KBM-7 (cell line): ENCODE results near the gene PTPRM.

Experiments used
- DNase-seq: peaks from one replicate; pipeline ENCODE4 v3.0.0-alpha.2; 2015
- in situ Hi-C: fragments of 300-500 bp; cut with MboI; formaldehyde crosslinking; loops from 2 replicates; pipeline ENCODE4 v1.14.3; 2020; ENCODE audit warnings: low sequenced_read_pairs, low pct_unique_long_range_greater_than_20kb, mixed read lengths

PTPRM gene

DNA sequence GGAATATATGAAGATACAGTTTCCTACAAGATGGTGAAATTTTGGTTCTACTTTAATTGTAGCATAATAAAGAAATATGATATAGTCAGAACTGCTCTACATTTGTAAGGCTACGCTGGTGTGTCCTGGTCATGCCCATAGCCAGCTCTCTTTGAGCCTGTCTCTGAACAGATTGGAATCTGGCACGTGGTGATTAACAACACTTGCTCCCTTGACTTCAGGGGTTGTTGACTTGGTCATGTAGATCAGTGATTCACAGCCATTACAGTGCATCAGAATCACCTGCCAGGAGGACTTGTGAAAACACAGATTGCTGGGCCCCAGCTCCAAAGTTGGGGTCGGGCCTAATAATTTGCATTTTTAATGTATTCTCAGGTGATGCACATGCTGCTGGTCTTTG is 80.4 kb downstream of the PTPRM start:
- in situ Hi-C loops: no loop called here
- DNase-seq: no peak

DNA sequence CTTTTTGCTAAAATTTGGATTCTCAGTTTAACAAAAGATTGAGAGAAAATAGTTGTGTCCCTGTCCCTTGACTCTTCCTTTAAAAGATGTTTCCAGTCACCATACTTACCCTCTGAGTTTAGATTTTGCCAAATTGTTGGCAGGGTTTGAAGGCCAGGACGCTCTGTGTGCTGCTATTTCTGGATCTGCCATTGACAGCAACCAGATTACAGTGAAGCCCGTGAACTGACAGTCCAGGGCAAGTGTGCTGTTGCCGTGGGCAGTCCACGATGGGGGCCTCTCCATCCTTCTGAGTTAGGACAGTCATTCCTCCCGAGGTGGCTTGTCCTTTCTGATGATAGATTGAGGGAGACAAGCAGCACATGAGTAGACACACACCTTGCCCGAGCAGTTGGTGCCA is 89.9 kb downstream of the PTPRM start:
- DNase-seq: no peak
- in situ Hi-C loops: no loop called here

DNA sequence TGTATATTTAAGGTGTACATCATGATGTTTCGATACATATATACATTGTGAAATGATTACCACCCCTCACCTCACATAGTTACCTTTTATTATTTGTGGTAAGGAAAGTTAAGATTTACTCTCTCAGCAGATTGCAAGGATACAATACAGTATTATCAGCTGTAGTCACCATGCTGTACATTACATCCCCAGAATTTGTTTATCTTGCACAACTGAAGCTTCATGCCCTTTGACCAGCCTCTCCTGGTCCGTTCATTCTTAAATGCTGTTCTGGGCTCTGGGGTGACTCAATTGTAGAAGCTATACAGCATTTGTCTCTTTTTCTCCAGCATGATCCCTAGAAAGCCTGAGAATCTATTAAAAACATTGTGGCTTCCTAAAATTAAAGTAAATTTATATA is 90.8 kb downstream of the PTPRM start:
- no peak for DNase-seq
- in situ Hi-C loops: no loop called here

DNA sequence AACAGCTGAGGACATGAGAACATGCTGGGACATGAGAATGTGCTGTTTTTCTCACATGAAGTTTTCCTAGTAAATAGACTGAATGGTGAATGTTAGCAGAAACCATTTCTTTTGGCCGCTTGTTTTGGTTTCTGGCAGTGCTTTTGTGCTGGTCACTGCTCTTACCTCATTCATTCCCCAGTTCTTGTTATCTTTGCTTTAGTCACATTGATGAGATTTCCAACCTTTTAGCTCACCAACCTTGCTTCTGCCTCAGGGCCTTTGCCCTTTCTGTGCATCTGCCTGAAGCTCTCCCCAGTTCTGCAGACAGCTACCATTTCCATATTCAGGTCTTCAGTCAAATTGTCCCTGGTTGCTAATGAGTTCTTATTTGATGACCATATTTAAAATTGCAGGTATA is 91.6 kb downstream of the PTPRM start:
- in situ Hi-C loops: no loop called here
- no peak for DNase-seq

DNA sequence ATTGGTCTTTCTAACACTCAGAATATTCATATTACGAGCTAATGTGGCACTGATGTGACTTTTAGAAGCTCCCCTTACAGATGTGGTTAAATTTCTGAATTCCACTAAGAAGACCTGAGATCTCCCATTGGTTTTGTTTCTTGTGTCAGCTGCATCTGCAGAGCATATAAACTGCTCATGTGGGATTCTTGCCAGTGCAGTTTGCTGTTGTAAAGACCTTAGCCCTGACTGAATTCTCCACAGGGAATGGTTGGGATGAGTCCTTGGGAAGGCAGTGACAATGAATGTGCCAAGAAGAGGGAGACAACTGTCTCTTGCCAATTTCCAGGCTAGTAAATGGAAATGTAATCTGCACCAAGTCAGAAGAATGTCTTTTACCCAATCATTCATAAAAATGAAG is 94.1 kb downstream of the PTPRM start:
- no peak for DNase-seq
- in situ Hi-C loops: no loop called here

DNA sequence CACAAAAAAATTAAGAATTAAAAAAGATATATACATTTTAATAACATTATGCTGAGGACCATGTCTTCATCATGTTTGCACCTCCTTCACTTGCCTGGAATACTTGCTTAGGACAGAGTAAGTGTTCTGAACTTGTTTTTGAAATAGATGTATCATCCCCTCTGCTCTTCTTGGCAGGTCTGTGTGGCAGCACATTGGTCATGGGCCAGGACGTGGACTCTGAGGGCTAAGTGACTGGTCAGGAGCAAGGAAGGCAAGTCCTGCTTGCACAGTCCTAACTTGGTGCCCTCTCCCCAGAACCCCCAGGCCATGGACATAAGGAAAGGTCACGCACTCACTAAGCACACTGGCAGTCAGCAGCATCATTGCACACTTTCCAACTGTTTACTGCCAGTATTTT is 95.8 kb downstream of the PTPRM start:
- in situ Hi-C loops: no loop called here

DNA sequence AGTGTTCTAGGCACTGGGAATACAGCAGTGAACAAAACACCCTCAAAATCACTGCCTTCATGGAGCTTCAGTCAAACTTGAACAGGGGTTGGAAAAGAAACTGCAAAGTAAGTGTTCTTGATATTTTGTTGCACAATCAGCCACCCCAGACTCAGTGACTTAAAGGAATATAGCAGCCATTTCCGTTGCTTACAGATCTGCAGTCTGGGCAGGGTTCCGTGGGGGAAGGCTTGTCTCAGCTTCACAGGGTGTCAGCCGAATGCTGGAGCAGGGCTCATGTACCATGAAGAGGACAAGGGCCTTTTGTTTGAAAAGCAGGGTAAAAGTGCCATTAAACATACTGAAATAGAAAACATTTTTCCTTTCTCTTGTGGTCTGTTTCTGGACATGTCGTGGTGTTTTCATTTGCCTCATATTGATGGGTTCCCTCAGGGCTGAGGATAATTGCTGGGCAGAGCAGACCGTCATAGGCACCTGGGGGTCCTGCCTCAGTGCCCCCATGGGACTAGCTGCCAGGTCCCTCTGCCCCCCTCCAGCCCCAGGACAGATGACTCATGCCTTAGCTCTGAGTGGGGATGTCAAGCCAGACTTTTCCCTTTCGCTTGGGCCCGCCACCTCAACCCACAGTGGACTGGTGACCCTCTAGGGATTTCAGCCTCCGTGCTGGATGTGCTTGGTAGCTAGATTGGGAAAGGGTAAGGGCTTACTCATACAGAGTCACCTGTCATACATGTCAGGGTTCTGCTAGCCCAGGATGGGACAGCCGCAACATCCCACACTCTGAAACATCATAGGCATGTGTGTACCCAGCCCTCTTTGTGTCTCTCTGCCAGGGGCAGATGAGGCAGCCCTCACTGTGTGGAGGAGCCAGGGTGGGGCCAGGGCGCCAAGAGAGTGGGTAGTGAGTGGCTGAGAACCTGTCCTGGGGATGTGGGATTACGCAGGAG is 96.5 kb downstream of the PTPRM start:
- no peak for DNase-seq
- in situ Hi-C loops: no loop called here

More for the DNA sequence above, 95.8 kb downstream of the PTPRM start:
- DNase-seq: no peak

DNA sequence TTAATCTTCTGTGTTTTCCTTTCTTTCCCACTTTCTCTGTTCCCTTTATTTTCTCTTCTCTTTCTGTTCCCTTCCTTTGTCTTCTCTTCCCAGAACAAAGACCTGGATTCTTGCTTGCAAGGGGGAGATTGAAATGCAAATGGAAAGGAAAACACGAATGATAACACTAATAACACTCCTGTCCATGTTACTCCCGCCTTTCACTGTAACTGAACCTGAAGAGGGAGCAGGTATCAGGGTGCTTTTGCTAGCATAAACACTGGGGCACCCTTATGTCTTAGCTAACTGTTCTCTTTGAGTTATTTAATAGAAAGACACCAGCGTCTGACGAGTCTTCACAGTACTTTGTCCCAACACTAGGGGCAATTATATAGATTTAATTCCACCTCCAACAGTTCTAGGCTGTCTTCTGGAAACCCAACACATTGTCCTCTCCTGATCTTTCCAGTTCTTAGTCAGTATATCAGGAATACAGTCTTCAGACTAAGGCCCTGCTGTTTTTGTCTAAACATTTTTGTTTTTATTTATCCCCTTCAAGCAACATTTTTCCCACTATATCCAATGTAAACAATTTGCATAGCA is 99.2 kb downstream of the PTPRM start:
- in situ Hi-C loops: no loop called here
- DNase-seq: no peak

DNA sequence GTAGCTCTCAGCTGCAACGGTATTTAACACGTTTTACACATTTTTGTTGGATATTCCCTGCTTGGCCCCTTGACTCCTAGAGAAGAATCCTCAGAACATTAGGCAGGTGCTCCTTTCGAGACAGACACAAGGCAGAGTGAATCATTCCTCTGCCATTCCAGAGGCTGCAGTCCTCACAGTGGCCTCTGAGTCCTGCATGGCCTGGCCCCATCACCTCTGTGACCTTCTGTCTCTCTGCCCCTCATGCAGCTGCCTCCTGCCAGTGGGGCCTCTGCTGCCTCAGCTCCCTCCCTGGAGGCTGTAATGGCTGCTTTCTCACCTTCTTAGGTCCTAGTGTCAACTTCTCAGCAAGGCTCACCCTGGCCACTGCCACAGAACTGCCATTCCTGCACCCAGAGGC is 101.3 kb downstream of the PTPRM start:
- DNase-seq: no peak

DNA sequence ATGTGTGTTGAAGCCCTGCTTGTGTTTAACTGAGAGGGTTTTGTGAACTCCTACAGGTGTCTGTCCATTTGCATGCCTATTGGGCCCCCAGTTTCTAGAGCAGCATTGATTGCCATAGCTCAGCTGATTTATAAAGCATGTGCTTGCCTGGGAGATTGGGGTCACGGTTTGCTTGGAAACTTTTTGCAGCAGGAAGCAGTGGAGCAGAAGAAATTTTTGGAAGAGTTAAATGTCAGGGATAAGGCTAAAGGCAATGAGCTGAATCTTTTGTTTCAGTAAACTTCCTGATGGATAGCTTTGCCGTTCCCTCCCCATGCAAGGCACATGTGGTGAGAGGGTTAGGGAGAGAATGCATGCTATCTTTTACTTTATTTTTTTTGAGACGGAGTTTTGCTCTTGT is 102.2 kb downstream of the PTPRM start:
- DNase-seq: no peak

More for the DNA sequence above, 101.3 kb downstream of the PTPRM start:
- in situ Hi-C loops: no loop called here

DNA sequence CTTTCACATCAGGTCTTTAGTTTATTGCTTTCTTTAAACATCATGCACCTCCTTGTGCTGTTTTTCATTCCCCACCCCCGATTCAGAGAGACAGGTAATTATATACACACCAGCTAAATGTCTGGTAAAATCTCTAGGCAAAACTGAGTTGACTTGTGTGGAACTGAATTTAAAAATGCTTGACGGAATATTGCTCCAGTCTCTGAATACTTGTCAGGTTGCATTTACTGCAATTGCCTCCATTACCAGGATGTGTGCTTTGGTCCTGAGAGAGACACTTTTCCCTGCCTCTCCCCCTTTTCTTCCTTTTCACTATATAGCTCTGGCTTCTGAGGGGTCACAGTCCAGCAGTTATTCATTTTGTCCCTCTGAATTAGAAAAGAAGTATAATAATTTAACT is 104.0 kb downstream of the PTPRM start:
- in situ Hi-C loops: no loop called here
- no peak for DNase-seq

More for the DNA sequence above, 102.2 kb downstream of the PTPRM start:
- in situ Hi-C loops: no loop called here

DNA sequence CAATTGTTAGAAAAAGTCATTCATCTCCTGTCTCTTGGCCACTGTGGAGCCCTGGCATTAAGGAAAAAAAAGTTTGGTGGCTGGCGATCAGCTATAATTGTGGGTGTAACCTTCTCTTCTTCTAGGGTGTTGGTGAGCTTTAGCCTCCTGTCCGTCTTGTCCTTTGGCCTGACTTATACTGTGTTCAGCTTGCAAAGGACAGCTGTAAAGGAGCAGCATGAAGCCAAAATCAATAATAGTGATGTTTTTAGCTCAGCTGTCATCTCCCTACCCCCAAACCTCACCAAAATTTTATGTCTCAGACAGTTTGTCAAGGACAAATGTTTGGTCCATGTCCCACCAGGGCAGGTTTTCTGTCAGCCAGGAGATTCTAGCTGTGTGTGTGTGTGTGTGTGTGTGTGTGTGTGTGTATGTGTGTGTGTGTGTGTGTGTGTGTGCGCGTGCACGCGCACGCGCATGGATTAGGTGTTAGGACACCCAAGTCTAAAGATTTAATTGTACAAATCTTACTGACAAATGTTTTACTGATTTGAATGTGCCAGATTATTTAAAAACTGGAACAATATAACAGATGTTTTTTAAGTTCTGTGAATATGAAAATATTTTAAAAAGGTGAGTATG is 109.2 kb downstream of the PTPRM start:
- DNase-seq: no peak
- in situ Hi-C loops: no loop called here

DNA sequence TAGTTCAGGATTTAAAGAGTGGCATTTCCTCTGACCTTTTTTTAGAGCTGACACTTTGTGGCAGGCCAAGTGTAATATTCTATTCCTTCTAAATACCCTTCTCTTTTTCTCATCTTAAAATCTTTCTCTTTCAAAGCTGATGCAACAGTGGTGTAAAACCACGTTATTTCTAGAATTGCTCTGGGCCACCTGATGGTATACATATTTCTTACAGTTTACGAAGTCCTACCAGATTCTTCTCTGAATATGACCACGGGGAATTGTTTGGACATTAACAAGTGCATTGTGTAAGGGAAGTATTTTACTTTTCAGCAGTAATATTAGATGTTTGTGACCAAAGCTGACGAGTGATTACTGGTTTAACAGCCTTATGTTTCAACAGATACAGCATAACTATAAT is 109.9 kb downstream of the PTPRM start:
- DNase-seq: no peak
- in situ Hi-C loops: no loop called here

DNA sequence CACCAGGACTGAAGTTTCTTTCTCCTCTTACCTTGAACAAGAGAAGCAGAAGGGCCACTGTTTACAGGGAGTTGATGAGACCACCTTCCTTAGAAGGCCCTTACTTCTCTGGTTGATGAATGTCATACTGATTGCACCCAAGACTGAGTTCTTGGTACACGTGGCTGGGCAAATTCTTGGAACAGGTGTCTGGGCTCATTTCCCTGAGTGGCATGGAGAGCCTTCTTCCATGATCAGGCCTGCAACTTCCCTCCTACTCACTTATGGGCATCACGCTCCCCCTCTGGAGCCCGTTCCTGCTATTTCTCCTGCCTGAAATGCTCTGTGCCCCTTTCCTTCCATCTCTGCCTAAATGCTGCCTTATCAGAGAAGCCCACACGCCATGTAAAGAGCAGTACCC is 110.3 kb downstream of the PTPRM start:
- in situ Hi-C loops: no loop called here
- no peak for DNase-seq

DNA sequence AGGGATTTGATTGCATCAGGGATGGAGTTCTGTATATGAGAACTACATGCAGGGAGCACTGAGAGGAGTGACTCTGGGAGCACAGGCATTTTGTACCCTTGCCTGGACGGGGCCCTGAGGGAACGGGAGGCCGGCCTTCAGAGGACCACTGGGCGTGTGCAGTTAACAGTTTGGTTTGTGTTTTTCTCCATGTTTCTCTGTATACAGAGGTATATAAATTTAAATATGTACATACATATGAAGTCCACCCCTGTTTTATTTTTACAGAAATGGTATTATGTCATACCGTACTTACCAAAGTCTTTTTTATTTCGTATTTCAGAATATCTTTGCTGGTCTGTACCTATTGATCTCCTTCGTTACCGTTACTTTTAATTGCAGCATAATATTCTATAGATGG is 111.3 kb downstream of the PTPRM start:
- in situ Hi-C loops: no loop called here
- no peak for DNase-seq

DNA sequence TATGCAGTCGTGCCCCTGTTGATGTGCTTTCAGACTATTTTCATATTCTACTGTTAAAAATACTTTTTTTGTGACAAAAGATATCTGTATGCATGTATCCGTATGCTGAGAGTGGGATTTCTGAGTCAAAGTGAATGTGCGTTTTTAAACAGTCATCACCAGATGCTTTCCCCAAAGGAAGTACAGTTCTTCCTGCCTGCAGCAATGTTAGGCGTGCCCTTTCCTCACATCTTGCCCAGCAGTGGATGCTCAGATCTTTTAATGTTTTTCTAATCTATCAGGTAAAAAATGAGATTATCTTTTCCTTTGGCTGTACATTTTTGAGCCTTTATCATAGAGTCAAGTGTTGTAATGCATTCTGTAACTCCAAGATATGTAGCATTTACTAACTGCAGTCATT is 111.7 kb downstream of the PTPRM start:
- no peak for DNase-seq
- in situ Hi-C loops: no loop called here

DNA sequence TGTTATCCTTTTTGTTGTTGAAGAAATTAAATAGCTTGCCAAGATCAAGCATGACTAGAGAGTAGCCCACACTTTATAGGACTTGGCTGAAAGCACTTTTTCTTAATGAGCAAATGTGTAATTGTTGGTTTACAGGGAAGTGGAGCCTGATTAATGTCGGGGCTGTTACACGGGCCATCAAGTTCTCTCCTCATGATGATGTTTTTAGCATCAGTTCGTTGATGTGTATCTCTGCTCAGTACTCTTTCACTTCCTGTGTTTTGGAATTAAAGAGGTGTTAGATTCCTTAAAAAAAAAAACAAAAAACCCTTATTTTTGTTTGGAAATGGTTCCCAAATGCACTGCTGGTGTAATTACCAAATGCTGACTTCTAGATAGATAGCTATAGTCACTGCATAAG is 114.2 kb downstream of the PTPRM start:
- DNase-seq: no peak
- in situ Hi-C loops: no loop called here

DNA sequence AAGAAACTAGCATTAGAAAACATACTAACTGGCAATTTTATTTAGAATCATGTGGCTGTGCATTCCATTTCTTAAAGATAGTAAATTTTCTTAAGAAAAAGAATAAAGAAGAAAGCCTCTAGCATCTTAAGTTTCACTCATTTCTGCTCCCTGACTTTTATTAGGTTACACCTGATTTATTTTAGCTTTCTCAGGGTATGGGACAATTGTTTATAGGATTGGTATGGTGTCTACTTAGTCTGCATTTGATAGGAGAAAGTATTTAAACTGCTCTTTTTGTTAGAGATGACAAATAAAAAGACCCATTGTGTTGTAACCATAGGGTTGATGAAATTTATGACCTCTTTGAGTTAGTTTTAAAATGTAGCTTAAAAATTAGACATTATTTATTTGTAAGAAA is 115.2 kb downstream of the PTPRM start:
- in situ Hi-C loops: no loop called here
- DNase-seq: no peak

DNA sequence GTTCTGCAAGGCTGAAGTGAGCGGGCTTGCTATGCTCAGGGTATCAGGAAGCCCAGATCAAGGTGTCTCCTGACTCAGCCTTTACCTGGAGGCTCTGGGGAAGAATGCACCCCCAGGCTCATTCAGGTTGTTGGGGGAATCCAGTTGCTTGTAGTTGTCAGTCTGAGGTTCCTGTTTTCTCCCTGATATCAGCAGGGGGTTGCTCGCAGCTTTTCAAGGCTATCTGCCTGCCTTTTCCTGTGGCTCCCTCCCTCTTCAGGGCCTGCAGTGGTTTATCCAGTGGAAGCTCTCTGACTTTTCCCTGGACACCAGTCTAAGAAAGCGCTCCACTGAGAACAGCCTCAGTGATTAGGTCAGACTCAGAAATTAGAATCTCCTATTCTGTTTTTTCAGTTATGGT is 116.6 kb downstream of the PTPRM start:
- in situ Hi-C loops: no loop called here
- no peak for DNase-seq

DNA sequence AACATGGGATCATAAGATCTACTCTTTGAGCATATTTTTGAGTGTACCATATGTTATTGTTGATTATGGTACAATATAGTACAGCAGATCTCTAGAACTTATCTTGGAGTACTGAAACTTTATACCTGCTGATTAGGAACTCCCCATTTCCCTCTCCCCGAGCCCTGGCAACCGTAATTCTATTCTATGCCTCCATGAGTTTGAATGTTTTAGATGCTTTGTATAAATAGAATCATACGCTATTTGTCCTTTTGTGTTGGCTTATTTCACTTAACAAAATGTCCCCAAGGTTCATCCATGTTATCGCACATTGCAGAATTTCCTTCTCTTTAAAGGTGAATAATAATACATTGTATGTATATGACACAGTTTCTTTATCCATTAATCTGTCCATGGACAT is 117.2 kb downstream of the PTPRM start:
- no peak for DNase-seq
- in situ Hi-C loops: no loop called here
